Endometrium (tissue), 2 donors: ENCODE measurements around the gene GALNT16.
"Not testable (repeated sequence)": the region's sequence is repeated elsewhere in the genome, so short reads cannot be mapped to it uniquely, and the experiment has no call there.

Experiments used
- FAIRE-seq: peaks from 2 replicates; lab custom pipeline; 2012; peaks lifted over from hg19 to GRCh38; lab: Jason Lieb, UNC
- donor health status: control.
- donor health status: control.

The GALNT16 gene

DNA sequence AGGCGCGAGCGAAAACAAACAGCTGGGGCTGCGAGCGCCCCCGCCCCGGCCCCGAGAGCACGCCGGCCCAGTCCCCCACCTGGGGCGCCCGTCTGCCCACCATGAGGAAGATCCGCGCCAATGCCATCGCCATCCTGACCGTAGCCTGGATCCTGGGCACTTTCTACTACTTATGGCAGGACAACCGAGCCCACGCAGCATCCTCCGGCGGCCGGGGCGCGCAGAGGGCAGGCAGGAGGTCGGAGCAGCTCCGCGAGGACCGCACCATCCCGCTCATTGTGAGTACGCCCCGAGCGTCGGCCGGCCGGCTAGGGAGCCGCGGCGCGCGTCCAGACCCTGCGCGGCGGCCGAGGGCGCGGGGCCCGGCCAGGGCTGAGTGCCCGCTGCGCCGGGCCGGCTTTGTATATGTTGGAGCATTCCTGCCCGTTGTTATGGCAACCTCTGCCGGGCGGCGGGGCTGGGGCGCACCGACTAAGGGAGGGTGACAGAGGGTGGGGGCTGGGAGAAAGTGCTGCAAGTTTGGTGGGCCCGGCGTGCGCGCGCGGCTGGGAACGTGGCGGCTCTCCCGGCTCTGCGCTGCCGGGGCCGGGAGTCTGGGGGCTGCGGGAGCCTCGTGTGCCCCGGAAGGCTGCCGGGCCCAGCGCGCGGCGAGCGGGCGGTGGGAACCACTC lies 367 bp downstream of the GALNT16 start:
- FAIRE-seq = no peak

DNA sequence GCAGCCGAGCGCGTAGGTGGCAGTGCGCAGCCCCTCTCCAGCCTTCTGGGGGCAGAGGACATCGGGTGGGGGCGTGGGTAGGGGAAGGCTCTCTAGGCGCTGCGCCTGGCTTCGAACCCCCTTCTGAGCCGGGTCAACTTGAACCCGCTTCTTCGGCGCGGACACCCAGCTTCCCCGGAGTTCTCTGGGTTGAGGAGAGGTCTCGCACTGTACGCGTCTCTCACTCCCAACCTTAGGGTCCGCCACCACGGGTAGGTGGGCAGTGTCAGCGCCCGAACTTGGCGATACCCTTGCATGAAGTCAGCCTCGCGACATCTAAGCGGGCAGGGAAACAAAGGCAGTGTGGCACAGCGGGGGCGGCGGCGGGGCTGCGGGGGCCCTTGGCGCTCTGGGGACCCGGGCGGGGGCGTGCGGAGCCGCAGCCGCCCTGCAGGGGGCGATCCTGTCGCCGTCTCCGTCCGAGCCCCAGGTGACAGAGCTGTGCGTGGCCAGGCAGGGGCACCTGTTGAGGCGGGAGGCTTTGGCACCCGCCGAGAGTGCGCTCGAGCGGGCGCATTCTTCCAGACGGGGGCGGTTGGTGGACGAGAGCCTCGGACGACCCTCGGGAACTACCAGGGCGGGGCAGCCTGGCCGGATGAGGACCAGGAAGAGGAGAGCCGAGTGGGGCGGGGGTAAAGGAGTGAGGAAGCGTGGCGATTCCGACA lies 1.1 kb downstream of the GALNT16 start:
- FAIRE-seq = no peak

DNA sequence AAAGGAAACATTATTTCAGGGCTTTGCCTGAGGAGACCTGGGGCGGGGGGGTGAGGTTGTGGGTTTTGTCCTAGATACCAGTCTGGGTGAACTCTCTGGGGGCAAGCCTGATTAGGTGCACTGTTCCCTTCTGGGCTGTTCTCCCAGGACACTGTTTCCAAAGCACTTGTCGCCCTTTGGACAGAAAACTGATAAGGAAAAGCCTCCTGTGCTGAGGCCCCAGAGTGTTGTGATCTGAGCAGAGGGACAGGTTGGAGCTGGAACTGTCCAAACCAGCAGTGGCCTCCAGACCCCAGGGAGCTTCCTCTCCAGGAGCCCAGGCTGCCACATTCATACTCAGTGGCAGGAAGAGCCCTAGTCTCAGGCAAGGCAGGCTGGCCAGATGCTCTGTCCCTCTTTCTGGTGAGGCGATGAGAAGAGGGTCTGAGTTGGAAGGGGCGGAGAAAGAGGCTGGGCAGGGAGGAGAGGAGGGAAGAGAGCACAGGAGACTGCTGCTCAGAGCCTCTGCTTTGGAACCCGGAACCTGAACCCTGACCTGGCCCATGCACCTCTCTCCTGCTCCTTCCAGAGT lies 1.9 kb downstream of the GALNT16 start:
- FAIRE-seq = no peak

DNA sequence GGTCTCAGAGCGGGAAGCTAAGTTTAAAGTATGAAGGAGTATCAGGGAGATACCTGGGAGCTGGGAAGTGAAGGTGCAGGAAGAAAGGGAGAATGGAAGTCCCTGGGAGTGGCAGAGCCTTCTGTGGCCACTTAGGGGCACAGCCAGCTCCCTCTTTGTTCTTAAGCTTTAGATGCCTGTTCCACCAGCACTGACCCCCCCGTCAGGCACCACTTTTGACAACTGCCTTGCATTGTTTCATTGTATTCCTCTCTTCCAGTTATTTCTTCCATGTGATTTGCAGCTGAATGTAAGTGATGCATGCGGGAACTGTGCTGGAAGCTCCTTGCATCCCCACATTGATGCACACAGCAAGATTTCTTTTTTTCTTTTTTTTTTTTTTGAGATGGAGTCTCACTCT lies 2.6 kb downstream of the GALNT16 start:
- FAIRE-seq = no peak

DNA sequence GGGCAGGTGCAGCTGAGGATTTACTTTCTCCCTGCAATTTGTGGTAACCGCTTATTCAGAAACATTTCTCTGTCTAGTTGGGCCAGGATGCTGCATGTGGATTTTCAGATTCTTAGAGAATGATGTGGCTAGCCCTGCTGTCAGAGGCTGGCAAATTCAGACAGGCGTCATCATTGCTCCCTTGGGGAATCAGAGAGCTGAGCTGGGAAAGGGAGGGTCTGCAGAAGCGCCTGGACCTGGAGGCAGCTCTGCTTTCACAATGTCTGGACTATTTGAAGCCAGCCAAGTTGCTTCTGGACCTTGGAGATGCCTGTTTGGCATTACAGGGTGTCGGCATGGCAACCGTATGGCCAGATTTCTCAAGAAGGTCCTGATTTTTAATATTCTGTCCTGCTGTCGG lies 3.4 kb downstream of the GALNT16 start:
- FAIRE-seq = no peak

DNA sequence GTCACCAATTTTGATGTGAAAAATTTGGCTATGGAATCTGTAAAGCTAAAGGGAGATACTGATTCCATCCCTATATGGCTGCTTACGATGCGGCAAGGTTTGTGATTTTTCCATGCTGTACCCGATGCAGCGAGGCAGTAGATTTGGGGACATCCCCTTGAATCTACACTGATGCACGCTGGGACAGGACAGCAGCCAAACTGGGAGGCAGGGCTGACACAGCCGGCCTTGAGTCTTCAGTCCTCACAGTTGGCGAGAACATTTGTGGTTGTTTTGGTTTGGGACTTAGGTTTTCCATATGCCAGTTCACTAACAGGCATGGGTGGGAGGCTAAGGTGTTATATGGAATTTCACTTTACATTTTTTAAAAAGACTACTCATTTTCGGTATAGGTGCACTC lies 3.8 kb downstream of the GALNT16 start:
- no peak for FAIRE-seq

DNA sequence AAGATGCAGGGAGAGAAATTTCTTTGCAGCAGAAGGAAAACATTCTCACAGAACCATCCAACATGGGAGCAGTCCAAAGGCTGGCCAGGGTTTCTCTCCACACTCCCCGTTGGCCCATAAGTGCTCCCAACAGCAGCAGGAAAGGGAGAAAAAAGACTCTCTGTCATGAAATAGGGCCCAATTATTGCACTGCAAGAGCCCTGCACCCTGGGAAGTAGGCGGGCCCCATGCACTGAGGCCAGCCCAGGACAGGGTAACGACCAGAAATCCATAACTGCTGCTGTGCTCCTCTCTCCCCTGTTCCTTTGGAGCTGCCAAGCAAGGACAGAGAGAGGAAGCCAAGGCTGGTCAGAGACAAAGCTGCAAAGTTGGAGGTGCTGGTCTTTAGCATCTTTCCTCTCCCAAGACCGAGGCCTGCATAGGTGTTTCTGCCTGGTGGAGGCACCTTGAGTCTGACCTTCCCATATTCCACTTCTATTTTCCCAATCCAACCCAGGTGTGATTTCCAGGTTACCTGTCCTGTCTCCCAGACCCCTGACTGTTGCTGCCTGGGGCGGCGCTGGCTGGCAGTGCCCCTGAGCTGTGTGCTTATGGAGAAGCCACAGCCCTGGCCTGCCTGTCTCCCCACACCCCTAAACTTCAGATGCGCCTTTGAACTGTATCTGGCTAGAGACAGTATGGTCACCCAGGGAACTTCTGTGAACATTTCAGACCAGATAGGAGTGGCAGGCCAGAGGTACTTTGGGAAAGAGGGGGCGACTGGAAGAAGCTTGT lies 6.8 kb downstream of the GALNT16 start:
- FAIRE-seq = no peak

DNA sequence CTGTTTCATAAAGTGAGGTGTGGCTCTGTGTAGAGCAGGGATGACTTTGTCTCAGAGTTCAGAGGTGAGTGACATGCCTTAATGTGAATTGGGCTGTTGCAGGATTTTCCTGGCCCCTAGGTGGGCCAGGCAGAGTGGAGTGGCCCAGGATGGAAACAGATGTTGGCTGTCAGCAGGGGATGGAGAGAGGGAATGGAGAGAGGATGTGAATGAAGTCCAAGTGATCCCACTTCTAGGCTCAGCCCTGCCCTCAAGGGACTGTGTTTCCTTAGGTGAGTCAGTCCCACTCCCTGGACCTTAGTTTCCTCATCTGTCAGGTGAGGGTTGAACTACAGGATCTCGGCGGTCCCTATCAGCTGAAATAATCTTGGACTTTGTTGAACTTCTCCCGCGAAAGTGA lies 7.5 kb downstream of the GALNT16 start:
- FAIRE-seq = no peak

DNA sequence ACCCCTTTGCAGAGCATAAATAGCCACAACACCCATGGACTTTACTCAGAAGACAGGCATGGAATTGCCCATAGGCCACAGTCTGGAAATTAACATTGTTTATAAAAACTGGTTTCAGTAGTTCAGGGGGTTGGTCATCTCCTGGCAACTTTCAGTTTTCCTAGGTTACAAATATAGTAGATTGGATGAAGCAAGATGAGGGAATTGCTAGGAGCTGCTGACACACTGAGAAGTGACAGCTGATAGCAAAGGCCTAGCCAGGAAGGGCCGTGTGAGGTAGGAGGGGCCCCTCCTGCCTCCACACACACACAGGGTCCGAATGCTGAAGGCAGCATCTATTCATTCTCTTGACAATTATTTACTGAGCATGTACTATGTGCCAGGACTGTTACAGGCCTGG lies 8.3 kb downstream of the GALNT16 start:
- no peak for FAIRE-seq

DNA sequence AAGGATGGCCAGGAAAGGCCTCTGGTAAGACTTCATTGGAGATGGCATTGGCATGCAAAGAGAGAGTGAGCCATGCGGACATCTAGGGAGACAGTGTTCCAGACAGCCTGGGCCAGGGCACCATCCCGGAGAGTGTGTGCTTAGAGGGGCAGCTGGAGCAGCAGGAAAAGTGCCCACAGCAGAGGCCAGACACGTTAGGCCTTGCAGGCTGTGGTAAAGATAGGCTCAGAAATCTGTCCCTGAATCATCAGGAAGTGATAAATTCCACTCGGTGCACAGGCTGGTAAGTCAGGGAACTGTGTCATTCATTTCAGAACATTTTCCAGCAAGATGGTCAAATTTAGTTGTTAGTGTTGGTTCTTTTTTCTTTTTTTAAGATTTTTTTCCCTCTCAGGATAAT lies 8.8 kb downstream of the GALNT16 start:
- no peak for FAIRE-seq

DNA sequence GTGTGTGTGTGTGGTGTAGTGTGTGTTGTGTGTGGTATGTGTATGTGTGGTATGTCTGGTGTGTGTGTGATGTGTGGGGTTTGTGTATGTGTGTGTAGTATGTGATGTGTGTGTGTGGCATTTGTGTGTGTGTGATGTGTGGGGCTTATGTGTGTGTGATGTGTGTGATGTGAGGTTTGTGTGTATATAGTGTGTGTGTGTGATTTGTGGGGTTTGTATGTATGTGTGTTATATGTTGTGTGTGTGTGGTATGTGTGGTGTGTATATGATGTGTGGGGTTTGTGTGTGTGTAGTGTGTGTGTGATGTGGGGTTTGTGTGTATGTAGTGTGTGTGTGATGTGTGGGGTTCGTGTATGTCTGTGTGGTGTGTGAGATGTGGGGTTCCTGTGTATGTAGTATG lies 9.4 kb downstream of the GALNT16 start:
- no peak for FAIRE-seq

DNA sequence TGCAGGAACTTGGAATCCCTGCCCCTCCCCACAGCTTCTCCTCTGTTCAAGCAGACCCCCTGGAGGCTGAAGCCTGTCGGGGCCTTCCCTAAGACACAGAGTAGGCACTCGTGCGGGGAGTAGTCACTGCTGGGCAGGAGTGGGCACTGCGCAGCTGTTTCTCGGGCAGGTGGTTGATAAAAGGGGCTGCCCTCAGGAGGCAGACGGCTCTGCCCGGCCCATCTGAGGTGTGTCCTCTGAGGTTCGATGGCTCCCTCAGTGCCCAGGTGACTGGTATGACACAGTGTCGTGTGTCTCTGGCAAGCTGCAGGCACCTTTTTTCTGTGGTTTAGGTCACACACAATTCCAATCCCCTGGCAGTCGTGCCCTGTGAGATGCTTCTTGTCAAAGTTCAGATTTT lies 10.1 kb downstream of the GALNT16 start:
- FAIRE-seq = no peak

DNA sequence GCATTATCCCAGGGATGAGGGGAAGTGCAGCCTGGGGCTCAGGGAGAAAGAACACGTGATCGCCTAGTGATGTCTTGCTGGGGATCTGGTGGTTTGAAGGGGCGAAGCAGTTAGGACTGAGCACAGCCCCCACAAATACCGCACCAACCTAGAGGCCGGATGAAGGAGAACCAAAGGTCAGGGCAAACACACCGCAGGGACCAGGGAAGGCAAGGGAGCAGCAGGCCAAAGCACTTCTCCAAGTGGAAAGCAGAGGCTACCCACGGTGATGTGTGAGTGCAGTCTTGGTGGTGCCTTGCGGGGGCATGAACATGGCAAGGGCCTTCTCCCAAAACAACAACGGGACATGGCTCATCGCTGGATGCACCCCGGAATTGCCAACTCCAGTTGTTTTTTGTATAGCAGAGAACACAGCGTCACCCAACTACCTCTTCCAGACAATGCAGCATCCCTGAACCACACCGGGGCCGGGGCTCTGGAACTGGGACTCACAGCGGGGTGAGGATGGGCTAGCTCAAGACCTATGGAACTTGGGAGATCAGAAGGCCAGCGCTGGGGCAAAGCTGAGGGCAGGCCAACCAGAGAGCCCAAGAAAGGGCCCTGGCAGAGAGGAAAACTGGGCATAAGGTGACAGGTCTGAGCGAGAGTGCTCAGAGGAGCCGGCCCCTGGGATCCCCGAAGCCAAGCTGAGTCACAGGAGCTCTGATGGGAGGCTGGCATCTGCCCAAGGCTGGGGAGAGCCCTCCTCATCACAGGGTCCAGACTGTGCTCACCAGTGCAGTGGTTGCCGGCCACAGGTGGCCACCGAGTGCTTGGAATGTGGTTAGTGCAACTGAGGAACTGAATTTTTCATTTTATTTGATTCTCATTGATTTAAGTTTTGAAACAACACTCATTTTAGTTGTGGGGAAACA lies 11.1 kb downstream of the GALNT16 start:
- no peak for FAIRE-seq

DNA sequence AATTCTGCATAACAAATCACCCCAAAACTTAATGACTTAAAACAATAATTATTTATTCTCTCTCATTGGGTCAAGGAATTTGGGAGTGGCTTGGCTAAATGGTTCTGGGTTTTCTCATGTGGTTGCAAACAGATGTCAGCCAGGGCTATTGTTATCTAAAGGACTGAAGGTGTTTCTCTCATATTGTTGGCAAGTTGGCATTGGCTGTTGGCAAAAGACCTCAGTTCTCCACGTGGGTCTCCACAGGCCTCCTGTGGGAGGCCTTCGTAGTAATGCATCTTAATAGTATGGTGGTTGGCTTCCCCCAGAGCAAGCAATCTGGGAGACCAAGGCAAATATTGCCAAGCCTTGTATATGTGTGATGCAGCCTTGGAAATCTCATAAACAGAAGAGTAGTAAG lies 14.4 kb downstream of the GALNT16 start:
- FAIRE-seq = no peak

DNA sequence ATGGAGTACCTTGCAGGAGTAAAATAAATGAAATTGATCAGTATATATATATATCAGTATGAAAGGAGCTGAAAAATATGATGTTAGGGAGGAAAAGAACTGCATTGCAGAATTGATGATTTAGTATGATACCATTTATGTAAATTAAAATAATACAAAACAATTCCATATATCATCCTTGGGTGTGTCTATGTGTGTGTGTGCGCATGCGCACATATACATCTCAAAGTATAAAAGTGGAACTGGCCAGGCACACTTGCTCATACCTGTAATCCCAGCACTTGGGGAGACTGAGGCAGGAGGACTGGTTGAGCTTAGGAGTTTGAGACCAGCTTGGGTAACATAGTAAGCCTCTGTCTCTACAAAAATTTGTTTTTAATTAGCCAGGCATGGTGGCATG lies 15.4 kb downstream of the GALNT16 start:
- FAIRE-seq = no peak

DNA sequence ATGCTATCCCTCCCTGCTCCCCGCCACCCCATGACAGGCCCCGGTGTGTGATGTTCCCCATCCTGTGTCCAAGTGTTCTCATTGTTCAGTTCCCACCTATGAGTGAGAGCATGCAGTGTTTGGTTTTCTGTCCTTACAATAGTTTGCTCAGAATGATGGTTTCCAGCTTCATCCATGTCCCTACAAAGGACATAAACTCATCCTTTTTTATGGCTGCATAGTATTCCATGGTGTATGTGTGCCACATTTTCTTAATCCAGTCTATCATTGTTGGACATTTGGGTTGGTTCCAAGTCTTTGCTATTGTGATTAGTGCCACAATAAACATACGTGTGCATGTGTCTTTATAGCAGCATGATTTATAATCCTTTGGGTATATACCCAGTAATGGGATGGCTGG lies 17.4 kb downstream of the GALNT16 start:
- FAIRE-seq = not testable (repeated sequence)

DNA sequence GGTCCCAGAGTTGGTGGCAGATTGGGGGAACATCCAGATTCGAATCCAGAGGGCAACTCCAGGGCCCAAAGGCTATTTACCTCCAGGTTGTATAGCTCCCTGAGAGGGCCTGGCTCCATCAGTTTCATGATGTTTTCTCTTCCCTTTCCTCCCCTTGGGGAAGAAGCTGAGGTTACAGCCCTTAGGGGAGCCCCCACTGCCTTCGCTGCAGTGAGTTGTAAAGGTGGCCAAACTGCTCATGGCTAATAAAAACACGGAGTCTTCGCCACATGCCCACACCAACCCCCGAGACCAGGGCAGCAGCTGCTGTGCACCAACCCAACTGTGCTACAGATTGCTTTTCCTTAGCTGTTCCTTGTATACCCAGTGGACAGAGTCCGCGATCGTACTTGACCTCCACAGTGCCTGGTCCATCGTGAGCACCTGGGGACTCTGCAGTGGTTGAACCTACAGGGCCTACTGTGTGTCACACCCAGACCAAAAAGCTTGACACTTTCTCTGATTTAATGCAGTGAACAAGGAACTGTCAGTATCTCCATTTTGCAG lies 20.9 kb downstream of the GALNT16 start:
- FAIRE-seq = no peak

DNA sequence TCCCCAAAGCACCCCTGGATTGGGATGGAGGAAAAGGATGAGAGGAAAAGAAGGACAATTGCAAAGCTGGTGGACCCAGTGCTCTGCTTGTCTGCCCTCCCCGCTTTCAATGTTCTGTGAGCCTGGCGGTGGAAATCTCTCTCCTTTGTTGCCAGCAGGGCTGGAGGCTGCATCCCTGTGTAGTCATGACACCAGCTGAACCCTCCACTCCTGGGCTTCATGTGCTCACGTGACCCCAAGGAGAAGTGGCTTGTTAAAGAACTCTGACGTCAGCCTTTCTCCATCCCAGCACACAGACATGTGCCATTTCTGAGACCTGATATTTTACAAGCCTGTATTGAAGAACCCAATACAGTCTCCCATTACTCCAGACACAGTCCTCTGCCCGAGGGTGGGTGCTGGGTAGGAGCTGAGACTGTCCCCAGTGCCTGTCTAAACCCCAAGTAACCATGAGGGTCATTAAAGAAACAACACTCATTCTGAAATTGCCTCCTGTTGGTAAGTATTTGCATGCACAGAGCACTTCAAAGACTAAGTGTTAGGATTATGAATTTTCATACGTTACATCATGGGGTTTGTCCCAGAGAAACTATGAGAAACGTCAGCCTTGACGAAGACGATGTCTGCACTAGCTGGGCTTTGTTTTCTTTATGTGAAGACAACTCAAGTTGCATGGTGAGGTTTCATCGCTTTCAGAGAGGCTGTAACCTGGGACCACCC lies 21.7 kb downstream of the GALNT16 start:
- FAIRE-seq = no peak

DNA sequence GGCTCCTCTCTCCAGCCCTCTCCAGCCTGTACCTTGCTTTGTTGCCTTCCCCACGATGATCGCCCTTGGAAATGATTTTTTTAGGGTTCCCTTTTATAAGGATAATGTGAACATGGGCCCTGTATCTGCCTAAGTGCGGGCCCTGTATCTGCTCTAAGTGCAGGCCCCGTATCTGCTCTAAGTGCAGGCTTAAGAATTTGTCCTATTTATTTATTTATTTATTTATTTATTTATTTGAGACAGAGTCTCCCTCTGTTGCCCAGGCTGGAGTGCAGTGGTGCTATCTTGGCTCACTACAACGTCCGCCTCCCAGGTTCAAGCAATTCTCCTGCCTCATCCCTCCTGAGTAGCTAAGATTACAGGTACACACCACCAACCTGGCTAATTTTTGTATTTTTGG lies 22.5 kb downstream of the GALNT16 start:
- FAIRE-seq = no peak

DNA sequence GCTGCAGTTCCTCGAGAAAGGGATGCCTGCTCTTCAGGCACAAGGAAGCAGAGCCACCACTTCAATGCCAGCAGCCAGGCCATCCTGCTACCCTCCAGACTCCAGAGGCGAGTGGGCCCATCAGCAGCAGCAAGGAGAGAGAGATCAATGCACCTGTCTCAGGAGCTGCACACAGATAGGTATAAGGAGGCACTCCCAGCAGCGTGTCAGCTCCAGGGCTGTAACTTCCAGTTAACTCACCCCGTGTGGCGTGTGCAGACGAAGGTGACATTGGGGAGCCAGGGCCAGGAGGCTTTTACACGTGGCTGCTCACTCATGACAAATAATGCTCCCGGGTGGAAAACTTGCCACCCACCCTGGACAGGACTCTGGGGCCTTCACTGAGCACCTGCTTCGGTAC lies 24.2 kb downstream of the GALNT16 start:
- FAIRE-seq = no peak

DNA sequence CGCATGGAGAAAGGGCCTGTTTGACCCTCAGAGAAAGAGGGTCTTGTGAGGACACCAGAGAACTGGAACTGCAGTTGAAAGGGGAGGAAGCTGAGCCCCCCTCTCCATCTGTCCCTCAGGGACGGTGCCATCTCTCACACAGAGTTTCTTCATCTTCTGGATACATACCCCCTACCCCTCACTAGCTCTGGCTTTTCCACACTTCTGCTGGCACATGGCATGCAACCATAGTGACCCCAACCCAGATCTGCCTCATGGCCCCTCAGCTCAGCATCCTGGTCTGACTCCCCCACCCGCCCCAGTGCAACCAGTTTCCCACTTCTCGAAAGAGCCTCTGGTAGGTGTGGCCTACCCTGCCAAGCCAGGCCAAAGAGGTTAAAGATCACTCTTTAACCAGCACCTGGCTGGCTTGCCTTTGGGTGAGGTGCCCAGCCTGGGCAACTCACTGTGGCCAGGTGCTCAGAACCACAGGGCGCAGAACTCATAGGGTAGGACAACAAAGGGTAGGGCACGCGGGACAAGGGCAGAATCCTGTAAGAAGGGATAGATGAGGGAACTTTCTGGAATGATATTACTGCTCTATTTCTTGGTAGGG lies 25.8 kb downstream of the GALNT16 start:
- no peak for FAIRE-seq
